HFFc6 (cell line): Measurements from ENCODE around the gene MAGI1. TPM values are rescaled to one million over a fixed set of nuclear protein-coding genes. Genes with fewer than 3 reads are reported as not detected.

Experiments used
- DNase-seq: peaks from one replicate; pipeline ENCODE4 v3.0.0-alpha.2; 2018
- H3K27ac Mint-ChIP-seq: 2 replicates; pipeline ENCODE4 v1.8.0; 2020; ENCODE audit warnings: mild to moderate bottlenecking, mixed read lengths
- H3K27me3 Mint-ChIP-seq: 2 replicates; pipeline ENCODE4 v1.8.0; 2021; ENCODE audit warnings: mild to moderate bottlenecking, moderate library complexity, mixed read lengths; ENCODE audit not compliant: insufficient read depth
- H3K36me3 Mint-ChIP-seq: 2 replicates; pipeline ENCODE4 v1.8.0; 2021; ENCODE audit warnings: low read depth, mixed read lengths
- H3K4me1 Mint-ChIP-seq: 2 replicates; pipeline ENCODE4 v1.8.0; 2020; ENCODE audit warnings: low read depth, mixed read lengths
- H3K4me3 Mint-ChIP-seq: 2 replicates; pipeline ENCODE4 v1.8.0; 2020; ENCODE audit warnings: mild to moderate bottlenecking, moderate library complexity, mixed read lengths
- H3K9me3 Mint-ChIP-seq: 2 replicates; pipeline ENCODE4 v1.8.0; 2020; ENCODE audit warnings: mild to moderate bottlenecking, mixed read lengths
- CTCF ChIP-seq: fragments of 200-600 bp; sonication (generic); IDR thresholded peaks from 2 replicates; pipeline ENCODE4 v1.5.0; 2021; ENCODE audit warnings: antibody characterized with exemption, mild to moderate bottlenecking
- total RNA-seq, 6 experiments: library from RNA; stranded (reverse); fragmentation: NEBNext Ultra II Directional; extraction: Animal tissue kit (Norgen Biotek cat#: 25700); gene quantifications; 2 replicates in 1 of 6; 3 replicates in 5 of 6; pipeline ENCODE4 v1.2.3, GENCODE V29; 2021

MAGI1 gene
- total RNA-seq, 6 experiments from 2014 or later, result 21.1 to 30.5 (median 22.4) TPM

- no peak for DNase-seq
- Mint-ChIP-seq H3K4me1 (peaks cover 14% of the 10 kb centered on the region), H3K27me3 (no peaks in the 10 kb centered on the region), H3K27ac (no peak overlapping the region), H3K4me3 (no peak overlapping the region), H3K9me3 (no peaks in the 10 kb centered on the region), H3K36me3 (peaks cover 49% of the 10 kb centered on the region)
- TF ChIP-seq CTCF, result no peak
Observed at GRCh38 chr3:65361448-65361847, 677.3 kb downstream of the MAGI1 start.

- H3K4me3 Mint-ChIP-seq, result peak overlapping the region; percentile 85
- H3K9me3 Mint-ChIP-seq, result no peaks in the 10 kb centered on the region
Observed at GRCh38 chr3:65356331-65357248, 682.1 kb downstream of the MAGI1 start.

GRCh38 chr3:65354880-65355279 is 683.8 kb downstream of the MAGI1 start:
- Mint-ChIP-seq H3K9me3 (no peaks in the 10 kb centered on the region), H3K27ac (no peak overlapping the region), H3K36me3 (peaks cover 16% of the 10 kb centered on the region), H3K27me3 (peaks cover 2% of the 10 kb centered on the region; the same call in 1 of the 2 replicates), H3K4me1 (peaks cover 25% of the 10 kb centered on the region), H3K4me3 (no peak overlapping the region)
- no peak for DNase-seq
- no peak for TF ChIP-seq CTCF

More at GRCh38 chr3:65356331-65357248, 682.1 kb downstream of the MAGI1 start:
- Mint-ChIP-seq H3K36me3 (peaks cover 30% of the 10 kb centered on the region), H3K27ac (peak overlapping the region; percentile 51; the same call in 1 of the 2 replicates), H3K27me3 (no peaks in the 10 kb centered on the region), H3K4me1 (peaks cover 25% of the 10 kb centered on the region)
- peak; percentile 23; the same call in 1 of the 2 replicates for TF ChIP-seq CTCF
- DNase-seq, result no peak

DNA sequence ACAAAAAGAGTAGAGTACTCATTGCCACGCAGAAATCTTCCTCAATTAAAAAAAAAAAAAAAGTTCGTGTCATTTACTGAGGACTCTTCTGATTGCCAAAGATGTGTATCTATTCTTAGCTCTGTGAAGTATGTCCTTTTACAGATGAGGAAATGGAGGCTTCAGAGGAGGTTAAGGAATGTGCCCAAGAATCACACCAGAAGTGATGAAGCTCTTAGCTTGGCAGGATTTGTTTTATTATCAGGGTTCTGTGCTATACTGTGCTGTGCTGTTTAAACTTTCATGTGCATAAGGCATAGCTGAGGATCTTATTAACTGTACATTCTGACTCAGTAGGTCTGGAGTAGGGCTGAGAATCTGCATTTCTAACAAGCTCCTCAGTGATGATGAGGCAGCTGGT is 685.8 kb downstream of the MAGI1 start:
- DNase-seq, result no peak
- peaks cover 37% of the 10 kb centered on the region for H3K4me1 Mint-ChIP-seq
- H3K27me3 Mint-ChIP-seq, result peaks cover 2% of the 10 kb centered on the region; the same call in 1 of the 2 replicates
- TF ChIP-seq CTCF, result no peak
- H3K9me3 Mint-ChIP-seq, result no peaks in the 10 kb centered on the region
- no peak overlapping the region for H3K27ac Mint-ChIP-seq
- no peak overlapping the region for H3K4me3 Mint-ChIP-seq
- H3K36me3 Mint-ChIP-seq, result peaks cover 4% of the 10 kb centered on the region

- H3K27me3 Mint-ChIP-seq, result peaks cover 2% of the 10 kb centered on the region; the same call in 1 of the 2 replicates
- H3K4me1 Mint-ChIP-seq, result peaks cover 29% of the 10 kb centered on the region
- H3K4me3 Mint-ChIP-seq, result no peak overlapping the region
- TF ChIP-seq CTCF, result no peak
- no peak overlapping the region for H3K27ac Mint-ChIP-seq
- H3K9me3 Mint-ChIP-seq, result no peaks in the 10 kb centered on the region
- DNase-seq, result no peak
- peaks cover under 1% of the 10 kb centered on the region; the same call in 1 of the 2 replicates for H3K36me3 Mint-ChIP-seq
Observed at GRCh38 chr3:65351753-65352152, 687.0 kb downstream of the MAGI1 start.
